IMR-90 (cell line): ENCODE data around the gene ANKRD44. TPM values are rescaled to one million over a fixed set of nuclear protein-coding genes. Genes with fewer than 3 reads are reported as not detected.

Experiments used
- ATAC-seq: fragments of 200-7000 bp; cut with Tn5 transposase; 2 replicates; pipeline ENCODE4 v1.9.1; 2020; ENCODE audit warnings: low read depth, mild to moderate bottlenecking, moderate library complexity
- BruUV-seq: library from RNA; stranded (reverse); fragments of 400-500 nt; replicated peaks from 2 replicates; lab custom pipeline; 2021; lab: Mats Ljungman, UMichigan
- CTCF ChIA-PET: fragments of 300-600 bp; formaldehyde crosslinking; extraction: SDS; loops from one replicate; lab custom pipeline; 2021; ENCODE audit warnings: antibody characterized with exemption; lab: Yijun Ruan, JAX
- POLR2A ChIA-PET: fragments of 300-600 bp; sonication (Branson Sonifier 250); formaldehyde crosslinking; loops from one replicate; lab custom pipeline; 2022; ENCODE audit warnings: antibody characterized with exemption; ENCODE audit not compliant: unreplicated experiment; lab: Charles Lee
- DNase-seq: peaks from one replicate; pipeline ENCODE4 v3.0.0; 2013
- H2AFZ ChIP-seq: replicated peaks from 2 replicates; pipeline ENCODE3; 2013; ENCODE audit warnings: low read length, mild to moderate bottlenecking; ENCODE audit not compliant: poor library complexity
- H2AK5ac ChIP-seq: 2 replicates; pipeline ENCODE4 v1.6.1; 2013; ENCODE audit warnings: low read depth, low read length, inconsistent platforms
- H2AK9ac ChIP-seq: replicated peaks from 2 replicates; pipeline ENCODE3; 2013; ENCODE audit warnings: mild to moderate bottlenecking, low read depth, low read length, moderate library complexity; ENCODE audit not compliant: poor library complexity
- H2BK120ac ChIP-seq: 2 replicates; pipeline ENCODE4 v1.6.1; 2013; ENCODE audit warnings: low read depth, low read length, inconsistent platforms
- H2BK15ac ChIP-seq: 3 replicates; pipeline ENCODE4 v1.6.1; 2013; ENCODE audit warnings: low read depth, low read length, inconsistent platforms
- H2BK20ac ChIP-seq: 2 replicates; pipeline ENCODE4 v1.6.1; 2013; ENCODE audit warnings: low read depth, mild to moderate bottlenecking, inconsistent platforms, low read length, moderate library complexity
- H2BK5ac ChIP-seq: 2 replicates; pipeline ENCODE4 v1.6.1; 2013; ENCODE audit warnings: mild to moderate bottlenecking, low read depth, low read length, inconsistent platforms; ENCODE audit not compliant: poor library complexity, severe bottlenecking
- H3K14ac ChIP-seq: replicated peaks from 2 replicates; pipeline ENCODE4 v1.6.1; 2013; ENCODE audit warnings: low read depth, low read length, inconsistent platforms
- H3K18ac ChIP-seq: 2 replicates; pipeline ENCODE4 v1.6.1; 2013; ENCODE audit warnings: low read depth, low read length, control low read depth
- H3K23ac ChIP-seq: 2 replicates; pipeline ENCODE4 v1.6.1; 2013; ENCODE audit warnings: low read depth, low read length, inconsistent platforms
- H3K27ac ChIP-seq: 2 replicates; pipeline ENCODE4 v1.5.1; 2013; ENCODE audit warnings: mild to moderate bottlenecking, control low read depth, low read length; ENCODE audit not compliant: insufficient read depth
- H3K27me3 ChIP-seq: 2 replicates; pipeline ENCODE4 v1.6.1; 2013; ENCODE audit warnings: low read length; ENCODE audit not compliant: control insufficient read depth, insufficient read depth
- H3K36me3 ChIP-seq: 2 replicates; pipeline ENCODE4 v1.6.1; 2013; ENCODE audit warnings: low read length, mixed read lengths; ENCODE audit not compliant: control insufficient read depth, insufficient read depth
- H3K4ac ChIP-seq: 2 replicates; pipeline ENCODE4 v1.6.1; 2013; ENCODE audit warnings: low read depth, low read length, inconsistent platforms
- H3K4me1 ChIP-seq: 2 replicates; pipeline ENCODE4 v1.6.1; 2013; ENCODE audit warnings: low read length, mixed read lengths; ENCODE audit not compliant: control insufficient read depth, insufficient read depth
- H3K4me2 ChIP-seq: 2 replicates; pipeline ENCODE4 v1.6.1; 2013; ENCODE audit warnings: low read depth, mild to moderate bottlenecking, control low read depth, low read length, moderate library complexity
- H3K4me3 ChIP-seq: 2 replicates; pipeline ENCODE4 v1.5.1; 2013; ENCODE audit warnings: low read depth, mild to moderate bottlenecking, control low read depth, low read length, moderate library complexity; ENCODE audit not compliant: insufficient read depth
- H3K56ac ChIP-seq: 2 replicates; pipeline ENCODE4 v1.6.1; 2013; ENCODE audit warnings: low read length, inconsistent platforms; ENCODE audit not compliant: insufficient read depth; ENCODE audit errors: extremely low read depth
- H3K79me1 ChIP-seq, 2 experiments: 2 replicates each; pipeline ENCODE4 v1.6.1; 2013; ENCODE audit warnings: low read length in 2 of 2, inconsistent platforms in 1 of 2, low read depth in 1 of 2
- H3K9ac ChIP-seq: 2 replicates; pipeline ENCODE4 v1.6.1; 2013; ENCODE audit warnings: low read depth, low read length, control low read depth
- H3K9me1 ChIP-seq: 2 replicates; pipeline ENCODE4 v1.6.1; 2013; ENCODE audit warnings: low read length, inconsistent platforms; ENCODE audit not compliant: insufficient read depth
- H3K9me3 ChIP-seq: 2 replicates; pipeline ENCODE4 v1.6.1; 2013; ENCODE audit warnings: low read length; ENCODE audit not compliant: control insufficient read depth, insufficient read depth
- H4K20me1 ChIP-seq: 2 replicates; pipeline ENCODE4 v1.6.1; 2013; ENCODE audit warnings: low read length, inconsistent platforms; ENCODE audit not compliant: insufficient read depth
- H4K5ac ChIP-seq: 2 replicates; pipeline ENCODE4 v1.6.1; 2013; ENCODE audit warnings: mild to moderate bottlenecking, low read depth, low read length, control low read depth
- H4K8ac ChIP-seq, 2 experiments: 2 replicates each; pipeline ENCODE4 v1.6.1; 2013; ENCODE audit warnings: low read depth in 2 of 2, low read length in 2 of 2, control low read depth in 1 of 2, inconsistent platforms in 1 of 2
- H4K91ac ChIP-seq: 2 replicates; pipeline ENCODE4 v1.6.1; 2013; ENCODE audit warnings: low read depth, low read length, inconsistent platforms; ENCODE audit not compliant: insufficient read depth
- RFX5 ChIP-seq: IDR thresholded peaks from 2 replicates; pipeline ENCODE4 v1.8.0; 2012; ENCODE audit warnings: low read depth, mild to moderate bottlenecking, low read length, moderate library complexity
- WGBS, 2 experiments: methylation state at CpG; one replicate each; pipeline versions ENCODE4 v1.1.5 to v1.1.7; 2013; ENCODE audit warnings: missing lambda C conversion rate in 2 of 2; ENCODE audit not compliant: insufficient read length in 1 of 2; ENCODE audit errors: extremely low coverage in 2 of 2; 5-methylcytosine and 5-hydroxymethylcytosine counted together
- dilution Hi-C: fragments of 300-500 bp; cut with HindIII; formaldehyde crosslinking; loops from one replicate; pipeline ENCODE4 v1.14.3; 2018; ENCODE audit warnings: low sequenced_read_pairs; ENCODE audit not compliant: unreplicated experiment
- in situ Hi-C: fragments of 300-500 bp; cut with MboI; formaldehyde crosslinking; loops from 3 replicates; pipeline ENCODE4 v1.14.3; 2019; ENCODE audit warnings: low sequenced_read_pairs, inconsistent platforms, mixed read lengths
- intact Hi-C: fragments of 100-400 bp; cut with micrococcal nuclease; formaldehyde crosslinking; loops from 2 replicates; pipeline ENCODE4 v1.10.0; 2022
- polyA plus RNA-seq, 3 experiments: library from polyadenylated mRNA; depleted of rRNA; stranded (reverse); fragments of >200 nt; gene quantifications; 2 replicates each; pipeline ENCODE4 v1.2.3, GENCODE V29; 2012; ENCODE audit warnings: low replicate concordance in 1 of 3
- total RNA-seq: library from RNA; depleted of rRNA; stranded (reverse); fragments of >200 nt; gene quantifications from 2 replicates; pipeline ENCODE4 v1.2.3, GENCODE V29; 2012

ANKRD44 gene
- total and polyA plus RNA-seq, 2 of the 4 experiments (the other 2 are of a cell fraction), result 5.2 to 15.6 TPM

DNA sequence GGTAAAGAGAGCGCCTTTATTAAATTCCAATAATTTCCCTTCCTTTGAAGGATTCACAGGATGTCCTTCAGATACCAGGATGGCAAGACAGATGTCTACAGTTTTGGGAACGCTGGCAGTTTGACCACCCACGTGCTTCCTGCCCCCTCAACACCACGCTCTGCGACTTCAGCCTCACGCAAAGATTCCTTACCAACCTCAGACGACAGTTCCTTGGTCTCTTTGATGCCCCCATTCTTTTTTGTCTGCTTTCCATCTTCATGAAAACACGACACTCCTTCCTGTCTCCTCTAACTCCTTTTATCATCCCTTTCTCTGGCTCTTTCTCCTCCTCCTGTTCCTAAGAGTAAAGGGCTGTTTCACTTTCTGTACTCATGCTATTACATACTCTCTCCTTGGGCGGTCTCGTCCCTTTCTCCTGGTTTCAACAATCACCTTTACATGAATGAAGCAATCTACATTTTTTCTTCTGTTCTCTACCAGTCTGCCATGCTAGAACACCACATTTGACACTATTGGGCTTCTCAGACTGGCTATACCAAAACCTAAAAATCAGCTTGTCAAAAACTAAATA is 194.2 kb downstream of the ANKRD44 start:
- in situ Hi-C loops (loop anchor here (5.0 kb wide), 1 partner anchor 196 kb away; the partner anchor contains the start of gene ANKRD44), intact Hi-C loops (loop anchor here (10.0 kb wide), 1 partner anchor 262 kb away; no protein-coding TSS in a partner anchor), dilution Hi-C loops (no loop called here)
- Histone ChIP-seq H2AK5ac (no peak overlapping the region), H2AK9ac (no peak overlapping the region), H2BK5ac (no peak overlapping the region), H3K27me3 (no peaks in the 10 kb centered on the region), H3K4me1 (no peaks in the 10 kb centered on the region), H3K4me2 (no peak overlapping the region), H2BK120ac (no peak overlapping the region), H3K23ac (no peak overlapping the region), H3K79me1 (no peaks in the 10 kb centered on the region), H3K9me1 (no peaks in the 10 kb centered on the region), H3K18ac (no peak overlapping the region), H4K20me1 (no peaks in the 10 kb centered on the region), H3K9ac (no peak overlapping the region), H3K14ac (no peak overlapping the region), H2BK20ac (0 out of 2 replicates have a peak overlapping the region, but pooled peaks have one; percentile 27), H4K5ac (no peak overlapping the region; the same call in 1 of the 2 replicates), H3K27ac (no peak overlapping the region), H2AFZ (no peak overlapping the region), H3K56ac (no peak overlapping the region), H3K4me3 (no peak overlapping the region), H3K36me3 (no peaks in the 10 kb centered on the region), H2BK15ac (no peak overlapping the region), H4K91ac (no peak overlapping the region), H4K8ac (no peak overlapping the region), H3K4ac (no peak overlapping the region), H3K9me3 (no peaks in the 10 kb centered on the region)
- TF ChIP-seq RFX5, result no peak
- POLR2A ChIA-PET, result no interaction called here
- CTCF ChIA-PET, result interaction anchor here (0.6 kb wide), 1 partner anchor 266 kb away, joined by 5 read pairs; no protein-coding TSS in a partner anchor
- no peak for DNase-seq
- no TSS peak for BruUV-seq
- 72% methylated on average over 9 of the region's 10 CpGs; no CpG with 5 or more reads in 1 of the 2 experiments for WGBS, 2 experiments
- no peak for ATAC-seq
